Thyroid gland (tissue), 4 donors: Measurements from ENCODE around the gene DLG2.

Experiments used
- POLR2A ChIP-seq, 2 donors: fragments of 450-650 bp; IDR thresholded peaks; one replicate each; pipeline ENCODE4 v1.6.1; 2017; ENCODE audit warnings: antibody characterized with exemption in 2 of 2, mild to moderate bottlenecking in 2 of 2, moderate library complexity in 1 of 2
- TF ChIP-seq, protein P1 (sequence below), 6 experiments: fragments of 200-600 bp in 3 of 6; fragments of 450-650 bp in 3 of 6; sonication (generic) in 3 of 6; IDR thresholded peaks; one replicate each; pipeline ENCODE4 v1.5.1; 2016 to 2019; ENCODE audit warnings: antibody characterized with exemption in 6 of 6, mild to moderate bottlenecking in 2 of 6, inconsistent platforms in 1 of 6, moderate library complexity in 1 of 6

DNA sequence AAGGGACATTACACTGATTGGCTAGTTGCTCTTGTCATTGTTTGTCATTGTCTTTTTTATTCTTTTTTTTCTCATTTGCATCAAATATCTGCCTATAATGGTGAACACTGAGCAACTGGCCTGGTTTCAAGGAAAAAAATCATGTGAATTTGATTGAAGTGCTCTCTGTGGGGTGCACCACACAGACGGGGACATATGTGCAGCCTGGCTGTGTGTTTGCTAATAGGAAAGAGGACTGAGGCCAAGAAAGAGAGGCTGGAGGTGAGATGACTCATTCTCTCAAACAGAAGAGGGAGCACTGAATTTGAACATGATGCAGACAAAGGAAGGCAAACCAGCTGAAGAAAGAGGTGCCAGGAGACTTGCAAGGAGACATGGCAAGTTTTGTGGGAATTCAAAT lies 1656.1 kb downstream of the DLG2 start:
- TF ChIP-seq, protein P1, sequence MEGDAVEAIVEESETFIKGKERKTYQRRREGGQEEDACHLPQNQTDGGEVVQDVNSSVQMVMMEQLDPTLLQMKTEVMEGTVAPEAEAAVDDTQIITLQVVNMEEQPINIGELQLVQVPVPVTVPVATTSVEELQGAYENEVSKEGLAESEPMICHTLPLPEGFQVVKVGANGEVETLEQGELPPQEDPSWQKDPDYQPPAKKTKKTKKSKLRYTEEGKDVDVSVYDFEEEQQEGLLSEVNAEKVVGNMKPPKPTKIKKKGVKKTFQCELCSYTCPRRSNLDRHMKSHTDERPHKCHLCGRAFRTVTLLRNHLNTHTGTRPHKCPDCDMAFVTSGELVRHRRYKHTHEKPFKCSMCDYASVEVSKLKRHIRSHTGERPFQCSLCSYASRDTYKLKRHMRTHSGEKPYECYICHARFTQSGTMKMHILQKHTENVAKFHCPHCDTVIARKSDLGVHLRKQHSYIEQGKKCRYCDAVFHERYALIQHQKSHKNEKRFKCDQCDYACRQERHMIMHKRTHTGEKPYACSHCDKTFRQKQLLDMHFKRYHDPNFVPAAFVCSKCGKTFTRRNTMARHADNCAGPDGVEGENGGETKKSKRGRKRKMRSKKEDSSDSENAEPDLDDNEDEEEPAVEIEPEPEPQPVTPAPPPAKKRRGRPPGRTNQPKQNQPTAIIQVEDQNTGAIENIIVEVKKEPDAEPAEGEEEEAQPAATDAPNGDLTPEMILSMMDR (IDR thresholded peaks at IDR 0.05): no peak
- TF ChIP-seq POLR2A (IDR thresholded peaks at IDR 0.05): no peak
